Nephron progenitor cell (in vitro differentiated cells): ENCODE measurements around the gene MAPK6.
A peak's percentile ranks its signal among the peaks of the same experiment; 100 is the strongest.

Source experiments
- DNase-seq: peaks from one replicate; pipeline ENCODE4 v3.0.0; 2021
- H3K27ac Mint-ChIP-seq: 2 replicates; pipeline ENCODE4 v1.8.0; 2021; ENCODE audit warnings: mild to moderate bottlenecking, moderate library complexity, mixed read lengths
- H3K27me3 Mint-ChIP-seq: 2 replicates; pipeline ENCODE4 v1.8.0; 2021; ENCODE audit warnings: mild to moderate bottlenecking, low read depth, mixed read lengths; ENCODE audit not compliant: poor library complexity
- H3K36me3 Mint-ChIP-seq: 2 replicates; pipeline ENCODE4 v1.8.0; 2021; ENCODE audit warnings: low read depth, mixed read lengths
- H3K4me1 Mint-ChIP-seq: 2 replicates; pipeline ENCODE4 v1.8.0; 2021; ENCODE audit warnings: mixed read lengths
- H3K4me3 Mint-ChIP-seq: 2 replicates; pipeline ENCODE4 v1.8.0; 2021; ENCODE audit warnings: mild to moderate bottlenecking, moderate library complexity, mixed read lengths
- H3K9me3 Mint-ChIP-seq: 2 replicates; pipeline ENCODE4 v1.8.0; 2021; ENCODE audit warnings: mild to moderate bottlenecking, moderate library complexity, mixed read lengths
- TF ChIP-seq, protein P1 (sequence below): fragments of 200-600 bp; sonication (generic); IDR thresholded peaks from 2 replicates; pipeline ENCODE4 v1.5.0; 2021; ENCODE audit warnings: antibody characterized with exemption

Gene MAPK6

DNA sequence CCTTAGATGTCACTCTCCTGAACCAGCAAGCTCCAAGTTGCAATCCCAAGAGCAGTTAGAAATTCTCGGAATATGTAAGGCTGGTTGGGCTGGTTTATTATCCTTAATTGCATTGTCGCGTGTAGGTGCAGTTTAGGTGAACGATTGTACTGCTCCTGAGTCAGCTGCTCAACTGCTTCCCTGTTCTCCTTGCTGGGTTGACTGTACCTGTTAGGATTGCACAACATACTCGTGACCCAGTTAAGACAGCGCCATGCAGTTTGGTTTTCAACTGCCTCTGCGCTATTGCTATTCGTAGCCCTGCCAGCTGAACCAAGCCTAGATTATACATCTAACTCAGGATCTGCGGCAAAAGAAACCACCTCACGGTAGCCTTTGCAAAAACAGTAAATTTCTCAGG is 52.6 kb downstream of the MAPK6 start:
- Mint-ChIP-seq H3K27ac (no peak overlapping the region), H3K4me1 (no peaks in the 10 kb centered on the region), H3K36me3 (no peaks in the 10 kb centered on the region), H3K4me3 (no peak overlapping the region), H3K27me3 (peaks cover 14% of the 10 kb centered on the region), H3K9me3 (no peaks in the 10 kb centered on the region)
- no peak for DNase-seq
- TF ChIP-seq, protein P1, sequence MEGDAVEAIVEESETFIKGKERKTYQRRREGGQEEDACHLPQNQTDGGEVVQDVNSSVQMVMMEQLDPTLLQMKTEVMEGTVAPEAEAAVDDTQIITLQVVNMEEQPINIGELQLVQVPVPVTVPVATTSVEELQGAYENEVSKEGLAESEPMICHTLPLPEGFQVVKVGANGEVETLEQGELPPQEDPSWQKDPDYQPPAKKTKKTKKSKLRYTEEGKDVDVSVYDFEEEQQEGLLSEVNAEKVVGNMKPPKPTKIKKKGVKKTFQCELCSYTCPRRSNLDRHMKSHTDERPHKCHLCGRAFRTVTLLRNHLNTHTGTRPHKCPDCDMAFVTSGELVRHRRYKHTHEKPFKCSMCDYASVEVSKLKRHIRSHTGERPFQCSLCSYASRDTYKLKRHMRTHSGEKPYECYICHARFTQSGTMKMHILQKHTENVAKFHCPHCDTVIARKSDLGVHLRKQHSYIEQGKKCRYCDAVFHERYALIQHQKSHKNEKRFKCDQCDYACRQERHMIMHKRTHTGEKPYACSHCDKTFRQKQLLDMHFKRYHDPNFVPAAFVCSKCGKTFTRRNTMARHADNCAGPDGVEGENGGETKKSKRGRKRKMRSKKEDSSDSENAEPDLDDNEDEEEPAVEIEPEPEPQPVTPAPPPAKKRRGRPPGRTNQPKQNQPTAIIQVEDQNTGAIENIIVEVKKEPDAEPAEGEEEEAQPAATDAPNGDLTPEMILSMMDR: no peak

DNA sequence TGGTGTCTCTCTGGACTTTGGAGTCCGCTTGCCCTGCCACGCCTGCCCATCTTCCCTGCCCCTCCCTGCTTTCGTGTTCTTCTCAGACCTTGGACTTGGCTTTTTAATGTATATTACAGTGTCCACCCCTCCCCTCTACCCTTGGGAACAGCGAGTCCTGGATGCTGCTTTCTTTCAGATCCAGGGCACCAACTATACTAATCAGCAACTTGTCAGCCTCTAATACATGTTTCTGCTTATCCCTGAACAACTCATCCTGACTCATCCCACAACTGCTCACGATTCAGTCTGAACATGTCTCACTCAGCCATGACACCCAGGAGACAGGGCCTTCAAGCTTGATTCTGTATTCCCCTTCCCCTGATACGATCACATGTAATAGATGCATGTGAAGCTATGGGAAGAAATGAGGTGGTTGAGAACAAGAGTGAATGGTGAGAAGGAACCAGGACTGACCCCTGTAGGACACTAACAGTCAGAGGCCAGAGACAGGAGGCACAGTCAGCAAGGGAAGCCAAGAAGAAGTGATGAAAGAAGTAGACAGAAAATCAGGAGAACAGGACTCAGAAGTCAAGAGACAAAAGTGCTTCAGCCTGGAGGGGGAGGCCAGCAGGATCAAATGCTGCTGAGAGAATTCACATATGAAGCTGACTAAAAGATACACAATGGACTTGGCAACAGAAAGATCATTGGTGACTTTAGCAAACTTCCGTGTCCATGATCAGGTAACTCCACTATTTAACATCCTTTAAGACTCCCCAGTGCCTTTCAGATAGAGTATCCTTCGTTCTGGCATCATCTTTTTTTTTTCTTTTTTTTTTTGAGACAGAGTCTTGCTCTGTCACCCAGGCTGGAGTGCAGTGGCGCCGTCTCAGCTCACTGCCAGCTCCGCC is 58.1 kb downstream of the MAPK6 start:
- TF ChIP-seq, protein P1: no peak
- no peak for DNase-seq
- no peak overlapping the region for H3K27ac Mint-ChIP-seq
- no peaks in the 10 kb centered on the region for H3K36me3 Mint-ChIP-seq
- H3K4me1 Mint-ChIP-seq: peaks cover 13% of the 10 kb centered on the region
- H3K9me3 Mint-ChIP-seq: no peaks in the 10 kb centered on the region
- no peak overlapping the region for H3K4me3 Mint-ChIP-seq
- peaks cover 9% of the 10 kb centered on the region for H3K27me3 Mint-ChIP-seq

DNA sequence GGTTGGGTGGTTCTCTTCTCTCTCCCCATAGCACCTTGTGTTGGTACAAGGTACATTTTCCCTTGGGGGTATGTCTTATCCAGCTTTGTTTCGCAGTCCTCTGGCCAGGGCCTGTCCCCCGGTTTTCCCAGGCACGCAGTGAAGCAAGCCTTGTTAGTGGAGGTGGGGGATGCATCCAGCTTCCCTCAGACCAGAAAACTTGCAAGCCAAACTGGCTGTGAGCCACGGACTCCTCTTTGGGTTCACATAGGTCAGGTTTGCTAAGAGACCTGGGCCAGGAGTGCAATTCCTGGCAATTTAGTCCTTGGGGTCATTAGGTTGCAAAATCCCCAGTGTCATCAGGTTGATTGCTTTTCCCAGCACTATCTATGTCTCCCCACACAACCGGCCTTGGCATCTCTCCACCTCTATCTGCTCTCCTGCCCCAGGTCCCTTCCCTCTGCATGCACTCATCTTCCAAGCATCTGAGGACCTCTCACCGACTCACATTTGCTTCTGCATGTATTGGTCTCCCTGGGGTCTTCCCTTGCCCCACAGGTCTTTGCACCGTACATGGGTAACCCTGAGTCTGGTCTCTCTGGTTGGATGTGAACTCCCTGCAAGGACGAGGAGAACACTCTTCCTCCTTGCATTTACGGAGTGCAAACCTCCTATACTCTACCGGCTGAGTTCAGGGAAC is 59.3 kb downstream of the MAPK6 start:
- H3K27ac Mint-ChIP-seq: no peak overlapping the region
- no peak for DNase-seq
- H3K4me1 Mint-ChIP-seq: peaks cover 13% of the 10 kb centered on the region
- peaks cover 6% of the 10 kb centered on the region for H3K27me3 Mint-ChIP-seq
- no peaks in the 10 kb centered on the region for H3K9me3 Mint-ChIP-seq
- no peaks in the 10 kb centered on the region for H3K36me3 Mint-ChIP-seq
- TF ChIP-seq, protein P1: no peak
- no peak overlapping the region for H3K4me3 Mint-ChIP-seq

DNA sequence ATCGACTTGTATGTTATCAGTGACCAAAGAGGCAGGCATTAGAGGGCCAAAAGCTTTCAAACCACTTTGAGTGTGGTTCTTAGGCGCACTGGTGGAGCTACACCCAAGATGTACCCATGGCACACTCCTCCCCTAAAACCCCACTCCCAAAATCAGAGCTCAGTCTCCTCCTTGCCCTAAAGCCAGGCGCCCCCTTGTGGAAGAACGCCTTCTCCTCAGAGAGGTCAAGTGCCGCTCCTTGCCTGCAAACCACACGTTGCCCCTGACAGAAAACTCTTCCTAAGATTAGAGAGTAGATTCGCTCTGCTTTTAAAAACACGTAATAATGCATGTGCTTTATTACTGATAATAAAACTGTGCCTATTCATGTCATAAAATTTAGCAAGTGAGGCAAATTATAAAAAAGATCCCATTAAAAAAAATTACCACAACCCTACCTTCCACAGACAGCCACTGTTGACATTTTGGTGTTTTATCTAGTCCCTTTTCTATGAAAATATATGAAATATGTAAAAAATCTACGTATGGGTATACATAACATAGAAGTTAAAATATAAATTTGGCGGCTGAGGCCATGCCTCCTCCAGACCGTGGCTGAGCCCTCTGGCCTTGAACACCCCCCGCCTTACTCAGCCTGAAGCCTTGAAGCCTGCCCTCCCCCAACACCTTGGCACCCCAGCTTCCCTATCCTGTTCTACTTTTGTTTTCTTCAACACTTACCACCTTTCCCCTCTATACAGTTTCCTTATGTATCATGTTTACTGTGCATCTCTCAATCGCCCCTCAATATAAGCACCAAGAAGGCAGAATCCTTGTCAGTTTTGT is 60.1 kb downstream of the MAPK6 start:
- peak; percentile 87 for DNase-seq
- no peaks in the 10 kb centered on the region for H3K36me3 Mint-ChIP-seq
- no peak overlapping the region for H3K4me3 Mint-ChIP-seq
- H3K27me3 Mint-ChIP-seq: peaks cover 6% of the 10 kb centered on the region
- TF ChIP-seq, protein P1: peak; percentile 78
- H3K9me3 Mint-ChIP-seq: no peaks in the 10 kb centered on the region
- H3K27ac Mint-ChIP-seq: no peak overlapping the region
- H3K4me1 Mint-ChIP-seq: peaks cover 13% of the 10 kb centered on the region

DNA sequence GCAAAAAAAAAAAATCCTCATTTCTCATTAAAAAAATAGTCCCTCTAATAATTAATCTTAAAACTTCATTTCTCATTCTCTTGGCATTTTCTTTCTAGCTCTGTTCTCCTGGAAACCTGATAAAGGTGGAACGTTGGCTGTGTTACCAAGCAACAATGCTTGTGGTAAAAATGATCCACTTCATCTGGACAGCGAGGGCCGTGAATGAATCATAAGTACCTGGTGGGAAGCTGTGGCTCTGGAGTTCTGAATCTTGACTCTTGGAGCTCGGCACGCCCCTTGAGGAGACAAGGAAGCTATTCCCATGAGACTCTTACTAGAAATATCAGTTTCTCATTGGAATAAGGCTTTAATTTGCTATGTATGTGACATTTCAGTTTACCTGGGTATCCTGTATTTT is 61.0 kb downstream of the MAPK6 start:
- Mint-ChIP-seq H3K36me3 (no peaks in the 10 kb centered on the region), H3K4me1 (peaks cover 13% of the 10 kb centered on the region), H3K27me3 (peaks cover 6% of the 10 kb centered on the region), H3K4me3 (no peak overlapping the region), H3K27ac (no peak overlapping the region), H3K9me3 (no peaks in the 10 kb centered on the region)
- DNase-seq: no peak
- TF ChIP-seq, protein P1: no peak
